Stimulated activated CD4-positive, alpha-beta T cell treated with anti-CD3 and anti-CD28 coated beads, Interleukin-4, amount 100 ng/mL, for 4 hours (primary cell): ENCODE results near the gene RTL5.
A peak's percentile ranks its signal among the peaks of the same experiment; 100 is the strongest.

Source experiments
- DNase-seq, 2 experiments: peaks; one replicate each; pipeline ENCODE4 v3.0.0-alpha.2; 2020

RTL5 gene

GRCh38 chrX:72107841-72108595 is 23.7 kb downstream of the RTL5 start:
- no peak for DNase-seq

DNA sequence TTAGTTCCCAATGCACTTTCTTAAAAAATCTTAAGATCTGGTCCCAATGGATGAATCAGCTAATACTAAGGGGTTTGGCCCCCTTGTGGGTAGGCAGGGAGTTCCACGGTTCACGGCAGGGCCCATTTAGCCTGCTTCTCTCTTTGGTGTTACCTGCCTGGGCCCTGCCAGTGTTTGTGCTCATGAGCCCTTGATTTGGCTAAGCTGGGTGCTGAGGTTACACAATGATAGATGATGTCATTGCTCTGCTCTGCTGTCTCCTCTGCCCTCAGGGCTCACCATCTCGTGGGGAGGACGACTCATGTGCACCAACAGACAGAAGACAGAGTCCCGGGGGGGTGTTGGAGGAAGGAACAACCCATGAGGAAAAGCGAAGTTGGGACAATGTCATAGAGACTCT is 24.4 kb downstream of the RTL5 start:
- DNase-seq: no peak

DNA sequence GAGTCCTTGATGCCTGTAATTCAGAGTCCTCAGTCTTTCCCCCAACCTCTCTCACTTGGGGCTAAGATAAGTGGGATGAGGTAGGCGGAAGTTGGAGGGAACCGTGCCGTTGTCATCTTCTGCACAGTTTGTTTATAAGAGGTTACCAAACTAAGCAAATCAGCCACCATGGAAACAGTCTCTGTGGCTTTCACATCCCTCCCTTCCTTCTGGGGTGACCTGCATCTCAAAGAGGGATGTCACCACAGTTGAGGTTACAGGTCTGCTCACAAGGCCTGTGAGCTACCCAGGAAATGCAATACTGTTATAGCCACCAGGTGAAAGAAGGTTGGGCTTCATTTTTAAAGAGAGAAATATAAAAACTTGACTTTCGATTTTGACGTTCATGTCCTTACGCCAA is 26.3 kb downstream of the RTL5 start:
- DNase-seq: peak in 1 of 2 experiments; percentile 4

DNA sequence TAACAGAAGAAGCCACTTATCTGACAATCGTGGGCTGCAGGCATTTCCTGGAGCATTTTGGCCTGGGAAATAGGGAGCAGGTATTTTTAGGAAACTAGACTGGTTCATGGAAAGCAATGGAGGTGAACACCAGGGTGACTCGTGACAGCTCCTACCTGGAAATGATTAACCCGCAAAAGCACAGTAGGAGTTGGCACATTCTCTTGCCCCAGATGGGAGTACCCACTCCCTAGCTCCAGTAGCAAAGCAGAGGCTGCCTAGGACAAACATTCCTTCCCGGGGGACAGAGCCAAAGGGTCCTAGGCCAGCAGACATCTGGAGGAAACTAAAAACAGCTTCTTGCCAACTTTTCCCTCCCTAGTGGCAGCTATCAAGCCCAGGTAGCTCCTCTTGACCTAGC is 29.0 kb downstream of the RTL5 start:
- DNase-seq: no peak

DNA sequence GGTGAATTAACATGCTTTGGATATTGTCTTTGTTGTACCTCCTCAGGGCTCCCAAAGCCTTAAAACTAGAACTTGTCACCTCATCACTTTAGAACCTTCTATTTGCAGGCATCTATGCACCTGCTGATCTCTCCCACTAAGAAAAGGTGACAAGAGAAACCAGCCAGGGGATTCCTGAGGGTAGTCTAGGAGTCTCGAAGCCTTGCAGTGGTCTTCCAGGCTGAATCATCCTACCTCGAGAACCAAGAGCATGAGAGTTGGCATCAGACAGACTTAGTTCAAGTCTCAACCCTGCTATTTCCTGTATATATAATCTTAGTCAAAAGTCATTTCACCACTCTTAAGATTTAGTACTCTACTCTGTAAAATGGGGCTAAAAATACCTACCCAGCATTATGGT is 29.6 kb downstream of the RTL5 start:
- DNase-seq: no peak

- DNase-seq: no peak
Measured at GRCh38 chrX:72101597-72102037, 30.1 kb downstream of the RTL5 start.

- peak in 1 of 2 experiments; percentile 52 for DNase-seq
Measured at GRCh38 chrX:72100824-72101351, 30.8 kb downstream of the RTL5 start.

DNA sequence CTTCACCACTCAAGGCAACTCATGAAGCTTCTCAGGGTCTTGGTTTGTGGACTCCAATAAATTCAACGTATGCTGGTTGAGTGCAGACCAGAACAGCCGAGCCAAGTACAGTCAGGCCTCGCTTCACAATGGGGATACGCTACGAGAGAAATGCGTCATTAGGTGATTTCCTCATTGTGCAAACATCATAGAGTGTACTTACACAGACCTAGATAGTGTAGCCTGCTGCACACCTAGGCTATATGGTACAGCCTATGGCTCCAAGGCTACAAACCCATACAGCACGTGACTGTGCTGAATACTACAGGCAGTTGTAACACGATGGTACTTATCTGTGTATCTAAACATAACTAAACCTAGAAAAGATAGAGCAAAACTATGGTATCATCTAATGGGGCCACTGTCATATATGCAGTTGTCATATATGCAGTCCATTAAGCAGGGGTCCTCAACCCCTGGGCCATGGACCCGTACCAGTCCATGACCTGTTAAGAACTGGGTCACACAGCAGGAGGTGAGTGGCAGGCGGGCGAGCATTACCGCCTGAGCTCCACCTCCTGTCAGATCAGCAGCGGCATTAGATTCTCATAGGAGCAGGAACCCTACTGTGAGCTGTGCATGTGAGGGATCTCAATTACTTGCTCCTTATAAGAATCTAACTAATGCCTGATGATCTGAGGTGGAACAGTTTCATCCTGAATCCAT is 31.5 kb downstream of the RTL5 start:
- DNase-seq: no peak

- no peak for DNase-seq
Measured at GRCh38 chrX:72097098-72097497, 34.6 kb downstream of the RTL5 start.

- no peak for DNase-seq
Measured at GRCh38 chrX:72095370-72095769, 36.3 kb downstream of the RTL5 start.

GRCh38 chrX:72094894-72095293 is 36.8 kb downstream of the RTL5 start:
- peak in 1 of 2 experiments; percentile 42 for DNase-seq

GRCh38 chrX:72089254-72089653 is 42.5 kb downstream of the RTL5 start:
- DNase-seq: no peak

DNA sequence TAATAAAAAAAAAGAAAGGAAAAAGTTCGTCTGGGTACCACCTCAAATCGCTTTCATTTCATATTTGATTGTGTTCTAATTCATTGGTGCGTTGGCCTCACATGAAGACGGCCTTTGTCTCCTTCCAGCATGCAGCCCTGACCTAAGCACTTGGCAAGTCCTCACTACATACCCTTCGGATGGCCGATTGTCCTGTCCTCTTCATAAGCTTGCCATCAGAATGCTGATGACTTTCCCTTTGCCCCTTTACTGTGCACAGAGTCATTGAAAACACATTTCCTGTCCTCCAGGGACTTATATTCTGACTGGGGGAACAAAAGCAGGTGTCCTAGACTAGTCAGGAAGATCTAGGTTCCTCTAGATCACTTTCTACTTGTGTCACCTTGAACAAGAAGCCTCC is 43.0 kb downstream of the RTL5 start:
- DNase-seq: no peak

DNA sequence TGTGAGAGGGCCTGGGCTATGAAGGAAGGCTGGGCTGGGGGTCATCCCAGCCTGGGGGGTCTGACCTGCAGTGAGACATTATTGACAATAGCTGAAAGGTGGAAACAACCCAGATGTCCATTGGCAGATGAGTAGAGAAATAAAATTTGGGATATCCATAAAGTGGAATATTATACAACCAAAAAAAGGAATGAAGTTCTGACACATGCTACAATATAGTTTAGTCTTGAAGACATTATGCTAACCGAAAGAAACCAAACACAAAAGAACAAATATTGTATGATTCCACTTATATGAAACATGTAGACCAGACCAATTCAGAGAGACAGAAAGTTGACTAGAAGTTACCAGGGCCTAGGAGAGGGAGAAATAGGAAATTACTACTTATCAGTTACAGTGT is 44.7 kb downstream of the RTL5 start:
- DNase-seq: no peak

- DNase-seq: no peak
Measured at GRCh38 chrX:72084114-72084513, 47.6 kb downstream of the RTL5 start.

- no peak for DNase-seq
Measured at GRCh38 chrX:72083291-72083690, 48.4 kb downstream of the RTL5 start.

GRCh38 chrX:72081605-72082320 is 50.0 kb downstream of the RTL5 start:
- DNase-seq: no peak

DNA sequence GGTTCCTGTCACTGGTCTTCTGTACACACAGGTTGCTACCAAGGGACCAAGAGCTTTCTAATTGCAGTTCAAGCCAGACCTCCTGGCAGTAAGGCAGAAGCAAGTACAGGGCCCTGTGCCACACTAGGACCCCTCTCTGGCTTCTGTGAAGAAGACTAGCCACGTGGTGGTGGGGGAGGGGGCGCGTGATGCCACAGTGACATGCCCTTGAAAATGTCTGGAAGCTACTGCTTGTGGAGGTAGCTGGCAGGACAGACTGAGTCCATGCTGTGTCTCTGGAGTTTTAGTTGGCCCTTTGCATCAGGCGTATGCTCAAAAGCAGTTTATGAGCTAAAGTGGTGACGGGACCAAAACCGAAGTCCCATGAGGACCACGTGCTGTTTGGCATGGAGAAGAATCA is 50.9 kb downstream of the RTL5 start:
- DNase-seq: no peak

DNA sequence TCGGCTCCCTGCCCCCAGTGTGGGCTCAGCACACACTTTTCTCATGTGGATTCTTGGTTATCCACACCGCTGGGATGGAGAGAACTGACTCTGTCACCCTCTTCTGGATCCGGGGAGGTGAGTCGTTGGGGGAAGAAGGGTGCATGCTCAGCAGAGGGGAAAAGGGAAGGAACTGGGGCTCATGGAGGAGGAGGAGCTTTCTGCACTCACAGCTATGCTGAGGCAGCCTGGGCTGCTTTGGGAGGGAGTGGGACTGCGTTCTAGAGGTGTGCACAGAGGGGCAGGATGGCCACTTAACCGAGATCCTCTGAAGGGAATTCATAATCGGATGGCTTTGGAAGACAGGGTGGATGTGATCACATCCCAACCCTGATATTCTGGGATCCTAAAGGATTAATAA is 51.6 kb downstream of the RTL5 start:
- no peak for DNase-seq

DNA sequence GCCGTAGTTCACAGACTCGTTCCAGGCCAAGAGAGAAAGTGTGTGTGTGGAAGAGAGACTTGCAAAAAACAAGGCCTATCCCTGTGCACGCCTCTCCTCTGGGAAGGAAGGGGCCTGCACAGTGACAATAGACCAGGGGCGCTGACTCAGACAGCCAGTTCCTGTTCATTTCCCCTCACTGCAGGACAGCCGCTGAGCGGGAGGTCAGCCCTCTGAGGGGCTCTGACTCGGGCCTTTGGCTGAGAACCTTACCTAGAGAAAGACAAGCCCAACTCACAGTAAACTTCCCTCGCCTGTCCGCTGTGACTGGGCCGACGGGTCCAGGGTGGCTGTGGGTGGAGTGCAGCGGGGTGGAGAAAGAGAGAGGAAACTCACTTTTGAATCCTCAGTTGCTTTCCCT is 52.1 kb downstream of the RTL5 start:
- DNase-seq: no peak

- no peak for DNase-seq
Measured at GRCh38 chrX:72078411-72078810, 53.3 kb downstream of the RTL5 start.
